Fibroblast of skin of right quadriceps (primary cell): ENCODE data around the gene TTLL3.
"Not testable (repeated sequence)": the region's sequence is repeated elsewhere in the genome, so short reads cannot be mapped to it uniquely, and the experiment has no call there.

Source experiments
- DNase-seq: peaks from one replicate; pipeline ENCODE4 v3.0.0-alpha.2; 2013

Gene TTLL3

GRCh38 chr3:9843715-9844438, 33.8 kb downstream of the TTLL3 start, which contains the start of gene RPUSD3:
Gene RPUSD3, minus strand, starts transcription at chr3:9844008. Its CDS starts 18 bp downstream, at chr3:9843990.
- DNase-seq = peak; percentile 96

- no peak for DNase-seq
Measured at GRCh38 chr3:9846231-9846630, 36.2 kb downstream of the TTLL3 start.

- DNase-seq = no peak
Measured at GRCh38 chr3:9846931-9847488, 36.9 kb downstream of the TTLL3 start.

- DNase-seq = not testable (repeated sequence)
Measured at GRCh38 chr3:9847870-9848269, 37.8 kb downstream of the TTLL3 start.

GRCh38 chr3:9848860-9849259, 38.8 kb downstream of the TTLL3 start:
- DNase-seq = peak; percentile 27

- not testable (repeated sequence) for DNase-seq
Measured at GRCh38 chr3:9851383-9851782, 41.3 kb downstream of the TTLL3 start.

GRCh38 chr3:9851926-9852325, 41.9 kb downstream of the TTLL3 start:
- DNase-seq = not testable (repeated sequence)

- no peak for DNase-seq
Measured at GRCh38 chr3:9852528-9852927, 42.5 kb downstream of the TTLL3 start.

- DNase-seq = not testable (repeated sequence)
Measured at GRCh38 chr3:9854291-9854940, 44.4 kb downstream of the TTLL3 start.

- DNase-seq = no peak
Measured at GRCh38 chr3:9855594-9855993, 45.5 kb downstream of the TTLL3 start.

GRCh38 chr3:9859530-9860025, 49.5 kb downstream of the TTLL3 start:
- no peak for DNase-seq

- DNase-seq = no peak
Measured at GRCh38 chr3:9861201-9861600, 51.1 kb downstream of the TTLL3 start.

- DNase-seq = no peak
Measured at GRCh38 chr3:9861626-9862130, 51.6 kb downstream of the TTLL3 start.

- peak; percentile 31 for DNase-seq
Measured at GRCh38 chr3:9862391-9863057, 52.5 kb downstream of the TTLL3 start.

GRCh38 chr3:9863058-9863772, 53.2 kb downstream of the TTLL3 start:
- no peak for DNase-seq

GRCh38 chr3:9864200-9864927, 54.3 kb downstream of the TTLL3 start:
- peak; percentile 89 for DNase-seq

GRCh38 chr3:9865125-9865637, 55.1 kb downstream of the TTLL3 start:
- DNase-seq = not testable (repeated sequence)

GRCh38 chr3:9866639-9867038, 56.6 kb downstream of the TTLL3 start:
- DNase-seq = peak; percentile 39

GRCh38 chr3:9867106-9867505, 57.0 kb downstream of the TTLL3 start:
- no peak for DNase-seq

- no peak for DNase-seq
Measured at GRCh38 chr3:9869955-9870354, 59.9 kb downstream of the TTLL3 start.

GRCh38 chr3:9870978-9871377, 60.9 kb downstream of the TTLL3 start:
- peak; percentile 82 for DNase-seq
